ENCODE results near the gene C8B. TPM values are rescaled to one million over a fixed set of nuclear protein-coding genes. Genes with fewer than 3 reads are reported as not detected.
A peak's percentile ranks its signal among the peaks of the same experiment; 100 is the strongest.

Gene C8B
- total RNA-seq, 1 donor from 2014 or later: 1.2 TPM

- TF ChIP-seq CTCF (IDR thresholded peaks at IDR 0.05): no peak
- ATAC-seq (no peak), DNase-seq (no peak)
- intact Hi-C loops (cut with DNase I): no loop called here
- Histone ChIP-seq H3K27me3 (ENCODE audit: low read depth) (peaks cover 5% of the 10 kb centered on the region), H3K4me3 (no peak overlapping the region), H3K27ac (no peak overlapping the region), H3K4me1 (no peaks in the 10 kb centered on the region), H3K36me3 (no peaks in the 10 kb centered on the region), H3K9me3 (no peaks in the 10 kb centered on the region)
These were observed 7.2 kb upstream of the C8B start for GRCh38 chr1:56972976-56973375.

- ATAC-seq: no peak
- intact Hi-C loops (cut with DNase I): no loop called here
- no peaks in the 10 kb centered on the region for H3K4me1 ChIP-seq
- TF ChIP-seq CTCF (IDR thresholded peaks at IDR 0.05): no peak
- no peak overlapping the region for H3K27ac ChIP-seq
- H3K36me3 ChIP-seq: no peaks in the 10 kb centered on the region
- H3K27me3 ChIP-seq (ENCODE audit: low read depth): no peaks in the 10 kb centered on the region
- no peaks in the 10 kb centered on the region for H3K9me3 ChIP-seq
- DNase-seq: no peak
- no peak overlapping the region for H3K4me3 ChIP-seq
These were observed 4.5 kb upstream of the C8B start for GRCh38 chr1:56970280-56970679.

- H3K9me3 ChIP-seq: no peaks in the 10 kb centered on the region
- no peak for TF ChIP-seq CTCF (IDR thresholded peaks at IDR 0.05)
- no peaks in the 10 kb centered on the region for H3K4me1 ChIP-seq
- DNase-seq (no peak), ATAC-seq (no peak)
- no peaks in the 10 kb centered on the region for H3K36me3 ChIP-seq
- H3K27me3 ChIP-seq (ENCODE audit: low read depth): no peaks in the 10 kb centered on the region
- no peak overlapping the region for H3K4me3 ChIP-seq
- intact Hi-C loops (cut with DNase I): no loop called here
- no peak overlapping the region for H3K27ac ChIP-seq
These were observed 3.2 kb upstream of the C8B start for GRCh38 chr1:56968878-56969495.

- H3K27ac ChIP-seq: no peak overlapping the region
- no peaks in the 10 kb centered on the region for H3K27me3 ChIP-seq (ENCODE audit: low read depth)
- H3K4me1 ChIP-seq: no peaks in the 10 kb centered on the region
- intact Hi-C loops (cut with DNase I): no loop called here
- DNase-seq (peak; percentile 51), ATAC-seq (peak; percentile 36 to 59)
- peak; percentile 51 for TF ChIP-seq CTCF (IDR thresholded peaks at IDR 0.05)
- H3K36me3 ChIP-seq: no peaks in the 10 kb centered on the region
- H3K4me3 ChIP-seq: no peak overlapping the region
- no peaks in the 10 kb centered on the region for H3K9me3 ChIP-seq
These were observed 2.4 kb upstream of the C8B start for GRCh38 chr1:56967900-56968832.

- no peak overlapping the region for H3K4me3 ChIP-seq
- intact Hi-C loops (cut with DNase I): no loop called here
These were observed 1.5 kb upstream of the C8B start for GRCh38 chr1:56967355-56967754.

More at GRCh38 chr1:56967355-56967754, 1.5 kb upstream of the C8B start:
- no peaks in the 10 kb centered on the region for H3K9me3 ChIP-seq
- TF ChIP-seq CTCF (IDR thresholded peaks at IDR 0.05): no peak
- no peaks in the 10 kb centered on the region for H3K36me3 ChIP-seq
- H3K27me3 ChIP-seq (ENCODE audit: low read depth): no peaks in the 10 kb centered on the region
- H3K4me1 ChIP-seq: no peaks in the 10 kb centered on the region
- ATAC-seq (no peak), DNase-seq (no peak)
- no peak overlapping the region for H3K27ac ChIP-seq
